ENCODE data around the gene ANKRD60.

- TF ChIP-seq, protein P1, sequence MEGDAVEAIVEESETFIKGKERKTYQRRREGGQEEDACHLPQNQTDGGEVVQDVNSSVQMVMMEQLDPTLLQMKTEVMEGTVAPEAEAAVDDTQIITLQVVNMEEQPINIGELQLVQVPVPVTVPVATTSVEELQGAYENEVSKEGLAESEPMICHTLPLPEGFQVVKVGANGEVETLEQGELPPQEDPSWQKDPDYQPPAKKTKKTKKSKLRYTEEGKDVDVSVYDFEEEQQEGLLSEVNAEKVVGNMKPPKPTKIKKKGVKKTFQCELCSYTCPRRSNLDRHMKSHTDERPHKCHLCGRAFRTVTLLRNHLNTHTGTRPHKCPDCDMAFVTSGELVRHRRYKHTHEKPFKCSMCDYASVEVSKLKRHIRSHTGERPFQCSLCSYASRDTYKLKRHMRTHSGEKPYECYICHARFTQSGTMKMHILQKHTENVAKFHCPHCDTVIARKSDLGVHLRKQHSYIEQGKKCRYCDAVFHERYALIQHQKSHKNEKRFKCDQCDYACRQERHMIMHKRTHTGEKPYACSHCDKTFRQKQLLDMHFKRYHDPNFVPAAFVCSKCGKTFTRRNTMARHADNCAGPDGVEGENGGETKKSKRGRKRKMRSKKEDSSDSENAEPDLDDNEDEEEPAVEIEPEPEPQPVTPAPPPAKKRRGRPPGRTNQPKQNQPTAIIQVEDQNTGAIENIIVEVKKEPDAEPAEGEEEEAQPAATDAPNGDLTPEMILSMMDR (IDR thresholded peaks at IDR 0.05; ENCODE audit: low read depth, low read length), result no peak
- TF ChIP-seq EZH2phosphoT487 (IDR thresholded peaks at IDR 0.05; ENCODE audit: low read depth), result no peak
These were observed 30.1 kb downstream of the ANKRD60 start for GRCh38 chr20:58198384-58198783.

Data from OCI-LY3 (cell line).